GM12878 (cell line): Measurements from ENCODE around the gene SLC9A8. TPM values are rescaled to one million over a fixed set of nuclear protein-coding genes. Genes with fewer than 3 reads are reported as not detected.

Experiments used
- ATAC-seq: fragments of 200-7000 bp; cut with Tn5 transposase; 3 replicates; pipeline ENCODE4 v1.9.1; 2020; ENCODE audit warnings: mild to moderate bottlenecking, moderate library complexity
- BruUV-seq: library from RNA; stranded (reverse); fragments of 400-500 nt; replicated peaks from 2 replicates; lab custom pipeline; 2021; lab: Mats Ljungman, UMichigan
- CTCF ChIA-PET: fragments of 300-600 bp; sonication (Branson Sonifier 250); formaldehyde crosslinking; extraction: SDS; loops from one replicate; lab custom pipeline; 2021; ENCODE audit warnings: inconsistent platforms; lab: Yijun Ruan, JAX
- POLR2A ChIA-PET: fragments of 350-600 bp; formaldehyde crosslinking; extraction: SDS; loops from one replicate; lab custom pipeline; 2021; ENCODE audit warnings: inconsistent platforms; lab: Charles Lee
- RAD21 ChIA-PET: fragments of 300-600 bp; sonication (Branson Sonifier 250); formaldehyde crosslinking; loops from one replicate; lab custom pipeline; 2023; ENCODE audit warnings: antibody characterized with exemption; ENCODE audit not compliant: unreplicated experiment; lab: Charles Lee
- SMC1A ChIA-PET: fragments of 300-600 bp; sonication (Branson Sonifier 250); formaldehyde crosslinking; loops from one replicate; lab custom pipeline; 2023; ENCODE audit not compliant: unreplicated experiment, uncharacterized antibody; lab: Charles Lee
- DNase-seq: peaks from one replicate; pipeline ENCODE4 v3.0.0-alpha.2; 2011; ENCODE audit warnings: low read depth, low spot score
- FAIRE-seq: peaks from 3 replicates; lab custom pipeline; 2011; peaks lifted over from hg19 to GRCh38; lab: Jason Lieb, UNC
- H2AFZ ChIP-seq: 2 replicates; pipeline ENCODE4 v1.6.0; 2011; ENCODE audit warnings: low read depth, low read length, control low read depth; ENCODE audit not compliant: control insufficient read depth
- H3K27ac ChIP-seq: 2 replicates; pipeline ENCODE4 v1.5.1; 2011; ENCODE audit warnings: control low read depth; ENCODE audit not compliant: control insufficient read depth, insufficient read depth
- H3K27me3 ChIP-seq, 2 experiments: replicated peaks in 1 of 2; 2 replicates each; pipeline versions ENCODE4 v1.6.0 to v1.6.1; 2011; ENCODE audit warnings: low read length in 1 of 2; ENCODE audit not compliant: control insufficient read depth in 2 of 2, insufficient read depth in 2 of 2
- H3K36me3 ChIP-seq, 2 experiments: 2 replicates each; pipeline ENCODE4 v1.5.1; 2011; ENCODE audit warnings: low read length in 1 of 2; ENCODE audit not compliant: control insufficient read depth in 2 of 2, insufficient read depth in 2 of 2
- H3K4me1 ChIP-seq: 2 replicates; pipeline ENCODE4 v1.6.1; 2011; ENCODE audit warnings: mild to moderate bottlenecking, low read length, moderate library complexity, mixed read lengths; ENCODE audit not compliant: control insufficient read depth, insufficient read depth
- H3K4me2 ChIP-seq: 2 replicates; pipeline ENCODE4 v1.6.0; 2011; ENCODE audit warnings: control low read depth; ENCODE audit not compliant: control insufficient read depth, insufficient read depth
- H3K4me3 ChIP-seq: fragments of 200-600 bp; sonication (generic); 2 replicates; pipeline ENCODE4 v1.5.1; 2016
- H3K79me2 ChIP-seq: 2 replicates; pipeline ENCODE4 v1.6.0; 2011; ENCODE audit warnings: low read length; ENCODE audit not compliant: control insufficient read depth, insufficient read depth
- H3K9ac ChIP-seq: 2 replicates; pipeline ENCODE4 v1.8.0; 2011; ENCODE audit warnings: low read length, control low read depth, mixed read lengths; ENCODE audit not compliant: control insufficient read depth, insufficient read depth
- H3K9me3 ChIP-seq: replicated peaks from 3 replicates; pipeline ENCODE4 v1.5.1; 2011; ENCODE audit warnings: mild to moderate bottlenecking, low read length; ENCODE audit not compliant: control insufficient read depth, insufficient read depth
- H4K20me1 ChIP-seq: 2 replicates; pipeline ENCODE4 v1.6.0; 2011; ENCODE audit not compliant: control insufficient read depth, insufficient read depth
- CUX1 ChIP-seq: IDR thresholded peaks from 2 replicates; pipeline ENCODE4 v1.6.1; 2012; ENCODE audit warnings: improper control_type of control experiment, low read depth, low read length; ENCODE audit not compliant: insufficient replicate concordance
- EED ChIP-seq: sonication (generic); IDR thresholded peaks from 2 replicates; pipeline ENCODE4 v1.6.1; 2016; ENCODE audit warnings: antibody characterized with exemption, low read depth
- FOXK2 ChIP-seq: fragments of 450-650 bp; IDR thresholded peaks from 2 replicates; pipeline ENCODE4 v1.6.1; 2017; ENCODE audit warnings: mild to moderate bottlenecking, moderate library complexity
- IKZF1 ChIP-seq: fragments of 450-650 bp; conservative IDR thresholded peaks from 2 replicates; pipeline ENCODE4 v1.6.1; 2017; ENCODE audit warnings: antibody characterized with exemption, mild to moderate bottlenecking
- IKZF2 ChIP-seq, 2 experiments: fragments of 450-650 bp; IDR thresholded peaks; 2 replicates each; pipeline ENCODE4 v1.6.1; 2017; ENCODE audit warnings: mild to moderate bottlenecking in 2 of 2, moderate library complexity in 2 of 2
- IRF5 ChIP-seq: fragments of 450-650 bp; IDR thresholded peaks from 2 replicates; pipeline ENCODE4 v1.6.1; 2017; ENCODE audit warnings: borderline replicate concordance
- KDM1A ChIP-seq: fragments of 200-600 bp; sonication (generic); IDR thresholded peaks from 2 replicates; pipeline ENCODE4 v1.6.1; 2016; ENCODE audit warnings: borderline replicate concordance
- NFYB ChIP-seq: IDR thresholded peaks from 2 replicates; pipeline ENCODE4 v1.6.1; 2011; ENCODE audit warnings: low read depth, mild to moderate bottlenecking, low read length, improper control_type of control experiment, moderate library complexity; ENCODE audit not compliant: insufficient read depth
- NRF1 ChIP-seq: conservative IDR thresholded peaks from 2 replicates; pipeline ENCODE4 v1.6.1; 2011; ENCODE audit warnings: mild to moderate bottlenecking, low read depth, low read length, improper control_type of control experiment
- PKNOX1 ChIP-seq: fragments of 450-650 bp; IDR thresholded peaks from 2 replicates; pipeline ENCODE4 v1.6.1; 2016; ENCODE audit warnings: mild to moderate bottlenecking
- SREBF2 ChIP-seq: IDR thresholded peaks from 2 replicates; pipeline ENCODE4 v1.6.1; 2012; ENCODE audit warnings: mild to moderate bottlenecking, low read length
- STAT1 ChIP-seq: fragments of 450-650 bp; conservative IDR thresholded peaks from 2 replicates; pipeline ENCODE4 v1.6.1; 2014; ENCODE audit warnings: antibody characterized with exemption, mild to moderate bottlenecking
- TCF3 ChIP-seq: IDR thresholded peaks from 2 replicates; pipeline ENCODE4 v1.6.1; 2012; ENCODE audit warnings: low read depth, mild to moderate bottlenecking, low read length, borderline replicate concordance; ENCODE audit not compliant: insufficient read depth
- TCF7 ChIP-seq: IDR thresholded peaks from 2 replicates; pipeline ENCODE4 v1.6.1; 2014; ENCODE audit warnings: antibody characterized with exemption, borderline replicate concordance
- ZBED1 ChIP-seq: IDR thresholded peaks from 2 replicates; pipeline ENCODE4 v1.6.1; 2016; ENCODE audit warnings: borderline replicate concordance
- ZNF24 ChIP-seq: fragments of 450-650 bp; IDR thresholded peaks from 2 replicates; pipeline ENCODE4 v1.6.1; 2017; ENCODE audit warnings: antibody characterized with exemption, mild to moderate bottlenecking
- WGBS: methylation state at CpG from one replicate; pipeline ENCODE4 v1.1.6; 2016; ENCODE audit warnings: low lambda C conversion rate; ENCODE audit not compliant: insufficient replicate concordance, insufficient coverage; ENCODE audit errors: missing lambda C conversion rate; 5-methylcytosine and 5-hydroxymethylcytosine counted together
- in situ Hi-C: fragments of 300-500 bp; cut with MboI; formaldehyde crosslinking; loops from 9 replicates; pipeline ENCODE4 v1.14.3; 2018; ENCODE audit warnings: mixed read lengths
- intact Hi-C: fragments of 100-400 bp; cut with micrococcal nuclease; formaldehyde crosslinking; loops from one replicate; pipeline ENCODE4 v1.14.2; 2022; ENCODE audit not compliant: unreplicated experiment
- polyA plus RNA-seq, 11 experiments: library from polyadenylated mRNA; depleted of rRNA in 4 of 11; unstranded in 6 of 11; stranded (reverse) in 5 of 11; fragments of >200 nt; fragmentation: Nextera tagmentation in 4 of 11; fragmentation: Illumina TruSeq in 1 of 11; extraction: Ambion mirVana in 4 of 11; extraction: Trizol in 1 of 11; gene quantifications; 1 replicate in 1 of 11; 2 replicates in 10 of 11; pipeline versions ENCODE4 v1.2.1 to v1.2.3, GENCODE V29; 2011 to 2016; ENCODE audit warnings: inconsistent platforms in 2 of 11, missing spikeins in 2 of 11, low read depth in 1 of 11
- total RNA-seq, 4 experiments: library from RNA; depleted of rRNA in 3 of 4; stranded (reverse); fragments of >200 nt in 3 of 4; fragmentation: Illumina TruSeq in 1 of 4; extraction: Trizol in 1 of 4; gene quantifications; 2 replicates each; pipeline versions ENCODE4 v1.2.1 to v1.2.3, GENCODE V29; 2013 to 2021

The SLC9A8 gene
- total and polyA plus RNA-seq, 10 of the 15 experiments (the other 5 are each of a cell fraction or from before 2014, with no cell fraction given): 0.40 to 15.5 (median 6.5) TPM

GRCh38 chr20:49768204-49769047 is 44.2 kb upstream of the SLC9A8 start:
- Histone ChIP-seq H3K36me3 (no peaks in the 10 kb centered on the region), H3K27me3 (no peaks in the 10 kb centered on the region), H3K4me1 (peaks cover 12% of the 10 kb centered on the region), H3K4me3 (0 out of 2 replicates have a peak overlapping the region, but pooled peaks have one; percentile 15), H3K27ac (no peak overlapping the region), H3K79me2 (no peaks in the 10 kb centered on the region), H3K9me3 (no peaks in the 10 kb centered on the region; the same call in 2 of the 3 replicates), H3K4me2 (peak overlapping the region; percentile 41), H2AFZ (peak overlapping the region; percentile 18; the same call in 1 of the 2 replicates), H4K20me1 (no peaks in the 10 kb centered on the region), H3K9ac (no peak overlapping the region)
- ChIA-PET CTCF (interaction anchor here (1.1 kb wide), 1 partner anchor 10 kb away, joined by 3 read pairs; no protein-coding TSS in a partner anchor), RAD21 (no interaction called here), POLR2A (interaction anchor here (0.7 kb wide), 1 partner anchor 8 kb away, joined by 3 read pairs; no protein-coding TSS in a partner anchor), SMC1A (no interaction called here)
- WGBS: 55% methylated on average over 8 of the region's 8 CpGs
- FAIRE-seq (no peak), DNase-seq (peak; percentile 31), ATAC-seq (peak; percentile 61)
- in situ Hi-C loops: no loop called here
- no TSS peak for BruUV-seq
- intact Hi-C loops: no loop called here
- TF ChIP-seq FOXK2 (no peak), ZNF24 (no peak), TCF7 (peak; percentile 83), PKNOX1 (no peak), IKZF1 (peak; percentile 58), EED (peak; percentile 67; the same call in 1 of the 2 replicates), CUX1 (no peak), STAT1 (no peak), TCF3 (no peak), SREBF2 (no peak), NFYB (no peak), IRF5 (no peak), NRF1 (no peak), IKZF2 (IDR thresholded peaks at IDR 0.05) (peak; percentile 55 to 58; a peak in 2 of 4 replicates), KDM1A (no peak), ZBED1 (no peak)
